ENCODE results near the gene ATRN.

ATRN gene

DNA sequence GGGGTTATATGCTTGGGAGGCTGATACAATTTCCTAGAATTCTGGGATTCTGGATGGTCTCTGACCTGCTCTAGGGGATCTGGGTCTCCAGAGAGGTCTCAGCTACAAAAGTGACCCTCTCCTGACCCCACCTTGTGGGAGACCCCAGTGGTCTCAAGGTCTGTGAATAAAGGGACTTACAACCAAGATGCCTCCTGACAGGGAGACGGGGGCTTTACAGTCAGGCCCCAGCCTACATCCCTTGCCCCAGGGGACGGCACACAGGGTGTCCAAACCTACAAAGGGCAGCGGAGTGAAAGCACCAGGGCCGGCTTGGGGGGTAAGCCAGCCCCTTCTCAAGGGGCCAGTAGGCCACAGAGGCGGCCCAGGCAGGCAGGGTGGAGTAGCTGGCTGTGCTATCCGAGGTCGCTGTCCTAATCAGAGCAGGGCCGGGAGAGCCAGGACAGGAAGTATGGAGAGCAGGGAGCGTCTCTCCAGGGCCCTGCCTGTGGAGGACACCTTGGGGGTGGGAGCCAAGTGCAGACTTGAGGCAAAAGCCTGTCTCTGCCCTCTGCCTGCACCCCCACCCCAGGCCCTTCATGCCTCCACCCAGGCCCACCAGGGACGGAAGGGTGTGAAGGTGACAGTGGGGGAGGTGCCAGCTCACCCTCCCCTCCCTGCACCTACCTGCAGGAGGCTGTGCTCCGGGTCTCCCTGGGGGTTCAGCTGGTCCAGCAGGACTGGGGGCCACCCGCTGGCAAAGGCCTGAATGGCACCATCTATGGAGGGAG is 188.9 kb downstream of the ATRN start:
- POLR2A ChIA-PET: no interaction called here

DNA sequence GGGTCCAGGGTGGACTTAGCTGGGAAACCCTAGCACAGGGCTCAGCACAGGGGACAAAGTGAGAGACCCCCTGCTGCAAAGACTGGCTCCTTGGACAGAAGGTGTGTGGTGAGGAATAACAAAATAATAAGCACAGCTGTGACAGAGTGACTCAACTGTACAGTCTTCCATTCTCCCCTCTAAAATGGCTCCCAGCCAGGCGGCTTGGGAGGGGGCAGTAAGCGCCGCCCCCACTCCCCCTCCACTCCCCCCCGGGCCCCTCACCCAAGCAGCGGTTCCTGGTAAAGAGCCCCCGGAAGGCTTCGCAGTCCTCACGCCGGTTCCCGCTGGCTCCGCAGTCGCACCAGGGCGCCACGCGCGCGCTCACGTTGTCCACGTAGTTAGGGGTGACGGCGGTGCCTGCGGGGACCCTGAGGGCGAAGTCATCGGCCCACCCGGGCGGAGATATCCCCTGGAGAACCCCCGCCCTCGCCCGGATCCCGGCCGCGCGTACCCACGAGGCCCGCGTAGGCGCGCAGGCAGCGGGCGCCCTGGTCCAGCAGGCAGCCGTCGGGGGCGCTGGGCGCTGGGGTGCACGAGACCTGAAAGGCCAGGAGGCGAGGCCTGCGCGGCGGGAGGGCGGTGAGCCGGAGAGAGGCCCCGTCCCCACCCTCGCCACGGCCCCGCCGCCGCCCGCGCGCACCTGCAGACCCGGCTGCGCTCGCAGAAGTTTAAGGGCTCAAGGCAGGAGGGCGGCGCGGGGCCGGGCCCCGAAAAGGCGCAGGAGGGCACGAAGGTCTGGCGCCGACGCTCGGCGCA is 189.6 kb downstream of the ATRN start:
- CTCF ChIA-PET: interaction anchor here (1.1 kb wide), 1 partner anchor 16 kb away, joined by 5 read pairs; no protein-coding TSS in a partner anchor
- Histone ChIP-seq H3K9me3 (ENCODE audit: control extremely low read depth in 1 of 5, control insufficient read depth in 4 of 5, insufficient read depth in 2 of 5, low read depth in 1 of 5, low read length in 4 of 5) (no peaks in the 10 kb centered on the region), H3K36me3 (ENCODE audit: control insufficient read depth in 4 of 4, insufficient read depth in 4 of 4, low read length in 3 of 4) (no peaks in the 10 kb centered on the region), H3K4me3 (ENCODE audit: control insufficient read depth in 1 of 7, extremely low read depth in 1 of 7, insufficient read depth in 4 of 7, low read depth in 2 of 7, low read length in 6 of 7) (peak overlapping the region in 4 of 7 experiments; percentile 2 to 43 (median 34)), H3K27ac (ENCODE audit: insufficient read depth in 1 of 2, low read depth in 1 of 2, low read length in 2 of 2, poor library complexity in 1 of 2, severe bottlenecking in 2 of 2) (no peak overlapping the region), H3K27me3 (replicated peaks in 2 of 5; ENCODE audit: control insufficient read depth in 4 of 5, insufficient read depth in 5 of 5, low read length in 4 of 5) (peaks cover 0 to 66% (median 16%) of the 10 kb centered on the region in 5 experiments), H3K4me1 (ENCODE audit: control extremely low read depth in 1 of 4, control insufficient read depth in 4 of 4, insufficient read depth in 4 of 4, low read length in 3 of 4) (peaks cover 0 to 11% (median 8%) of the 10 kb centered on the region in 4 experiments)
- 5% methylated on average over 65 of the region's 75 CpGs for WGBS (ENCODE audit: insufficient coverage)
- peak in 1 of 3 donors; percentile 37 for DNase-seq
- POLR2A ChIA-PET: no interaction called here

More for the DNA sequence above, 188.9 kb downstream of the ATRN start:
- Histone ChIP-seq H3K36me3 (ENCODE audit: control insufficient read depth in 4 of 4, insufficient read depth in 4 of 4, low read length in 3 of 4) (no peaks in the 10 kb centered on the region), H3K9me3 (ENCODE audit: control extremely low read depth in 1 of 5, control insufficient read depth in 4 of 5, insufficient read depth in 2 of 5, low read depth in 1 of 5, low read length in 4 of 5) (no peaks in the 10 kb centered on the region), H3K4me1 (ENCODE audit: control extremely low read depth in 1 of 4, control insufficient read depth in 4 of 4, insufficient read depth in 4 of 4, low read length in 3 of 4) (peaks cover 0 to 11% (median 8%) of the 10 kb centered on the region in 4 experiments), H3K4me3 (ENCODE audit: control insufficient read depth in 1 of 7, extremely low read depth in 1 of 7, insufficient read depth in 4 of 7, low read depth in 2 of 7, low read length in 6 of 7) (no peak overlapping the region), H3K27ac (ENCODE audit: insufficient read depth in 1 of 2, low read depth in 1 of 2, low read length in 2 of 2, poor library complexity in 1 of 2, severe bottlenecking in 2 of 2) (no peak overlapping the region), H3K27me3 (replicated peaks in 2 of 5; ENCODE audit: control insufficient read depth in 4 of 5, insufficient read depth in 5 of 5, low read length in 4 of 5) (peaks cover 0 to 69% (median 16%) of the 10 kb centered on the region in 5 experiments)
- CTCF ChIA-PET: interaction anchor here (0.5 to 1.3 kb wide), 3 partner anchors 13 to 17 kb away, joined by 3 to 5 read pairs (median 5); no protein-coding TSS in a partner anchor
- 84% methylated on average over 10 of the region's 12 CpGs for WGBS (ENCODE audit: insufficient coverage)
- DNase-seq: no peak

DNA sequence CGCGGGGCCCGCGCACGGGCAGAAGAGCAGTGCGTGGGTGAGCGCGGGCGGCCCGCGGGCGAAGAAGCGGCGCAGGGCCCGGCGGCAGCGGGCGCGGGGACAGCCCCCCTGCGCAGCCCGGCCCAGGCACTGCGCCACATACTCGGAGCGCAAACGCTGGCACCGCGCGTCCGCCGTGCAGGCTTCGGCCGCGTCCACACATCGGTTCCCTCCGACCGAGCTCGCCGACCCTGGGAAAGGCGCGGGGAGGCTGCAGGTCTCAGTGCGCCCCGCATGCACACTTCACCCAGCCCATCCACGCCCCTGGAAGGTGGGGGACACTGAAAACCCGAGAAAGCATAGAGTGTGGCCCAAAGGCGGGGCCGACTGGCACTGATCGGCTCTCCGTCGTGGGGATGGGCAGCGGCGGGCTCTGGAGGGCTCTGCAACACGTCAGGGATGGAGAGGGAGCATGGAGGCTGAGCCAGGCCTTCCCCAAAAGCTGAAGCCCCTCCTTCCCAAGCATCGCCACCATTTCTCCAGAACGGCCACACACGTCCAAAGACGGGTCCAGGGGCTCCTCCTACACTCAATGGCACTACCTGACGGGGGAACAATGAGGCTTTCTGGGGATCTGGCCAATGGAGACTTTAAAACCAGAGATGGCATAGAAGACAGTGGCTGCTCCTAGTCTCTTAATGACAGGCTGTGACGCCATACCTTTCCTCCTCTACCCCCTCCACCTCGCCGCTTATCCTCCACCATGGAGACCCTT is 190.4 kb downstream of the ATRN start:
- Histone ChIP-seq H3K4me3 (ENCODE audit: control insufficient read depth in 1 of 7, extremely low read depth in 1 of 7, insufficient read depth in 4 of 7, low read depth in 2 of 7, low read length in 6 of 7) (peak overlapping the region in 3 of 7 experiments; percentile 2 to 41 (median 28)), H3K36me3 (ENCODE audit: control insufficient read depth in 4 of 4, insufficient read depth in 4 of 4, low read length in 3 of 4) (no peaks in the 10 kb centered on the region), H3K27me3 (replicated peaks in 2 of 5; ENCODE audit: control insufficient read depth in 4 of 5, insufficient read depth in 5 of 5, low read length in 4 of 5) (peaks cover 0 to 64% (median 16%) of the 10 kb centered on the region in 5 experiments), H3K4me1 (ENCODE audit: control extremely low read depth in 1 of 4, control insufficient read depth in 4 of 4, insufficient read depth in 4 of 4, low read length in 3 of 4) (peaks cover 0 to 17% (median 12%) of the 10 kb centered on the region in 4 experiments), H3K9me3 (ENCODE audit: control extremely low read depth in 1 of 5, control insufficient read depth in 4 of 5, insufficient read depth in 2 of 5, low read depth in 1 of 5, low read length in 4 of 5) (no peaks in the 10 kb centered on the region), H3K27ac (ENCODE audit: insufficient read depth in 1 of 2, low read depth in 1 of 2, low read length in 2 of 2, poor library complexity in 1 of 2, severe bottlenecking in 2 of 2) (no peak overlapping the region)
- no peak for DNase-seq
- POLR2A ChIA-PET: no interaction called here
- 13% methylated on average over 60 of the region's 60 CpGs for WGBS (ENCODE audit: insufficient coverage)
- CTCF ChIA-PET: no interaction called here

DNA sequence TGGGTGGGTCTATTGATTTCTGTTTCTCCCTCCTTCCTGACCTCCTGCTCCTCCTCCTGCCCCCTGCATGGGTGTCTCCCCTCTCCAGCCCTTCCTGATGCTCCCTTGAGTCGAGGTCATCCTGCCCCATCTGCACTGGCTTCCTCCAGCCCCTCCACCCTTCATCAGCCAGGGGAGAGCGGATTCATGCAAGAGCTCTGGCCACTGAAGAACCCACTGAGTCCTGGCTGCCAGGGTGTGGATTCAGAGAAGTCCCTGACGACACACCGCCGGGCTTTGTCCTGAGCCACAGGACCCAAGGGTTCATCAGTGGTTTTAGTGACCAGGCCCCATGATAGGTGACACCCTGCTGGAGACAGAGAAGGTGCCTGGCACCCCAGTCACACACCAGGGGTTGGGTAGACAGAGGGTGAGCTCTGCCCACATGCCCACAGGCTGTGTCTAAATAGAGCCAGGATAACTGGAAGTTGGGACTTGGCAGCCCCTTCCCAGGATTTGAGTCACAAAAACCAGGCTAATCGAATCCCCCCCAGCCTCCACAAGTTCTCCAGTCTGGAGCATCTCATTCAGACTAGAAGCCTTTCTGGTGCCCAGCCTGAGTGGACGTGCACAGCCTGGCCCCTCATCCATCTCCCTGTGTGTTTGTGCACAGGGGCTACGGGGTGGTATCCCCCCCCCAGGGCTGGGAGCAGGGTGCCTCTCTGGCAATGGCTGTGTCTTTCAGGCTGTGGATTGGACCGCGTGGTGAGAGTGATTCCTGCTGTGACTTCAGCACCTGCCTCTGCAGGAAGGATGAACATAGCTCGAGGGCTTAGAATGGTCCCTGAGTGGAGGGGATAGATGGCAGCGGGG is 191.2 kb downstream of the ATRN start:
- H3K4me1 ChIP-seq (ENCODE audit: control extremely low read depth in 1 of 4, control insufficient read depth in 4 of 4, insufficient read depth in 4 of 4, low read length in 3 of 4): peaks cover 0 to 20% (median 14%) of the 10 kb centered on the region in 4 experiments
- ChIA-PET CTCF (interaction anchor here (1.7 kb wide), 1 partner anchor 49 kb away, joined by 8 read pairs; no protein-coding TSS in a partner anchor), POLR2A (interaction anchor here (0.6 kb wide), 1 partner anchor 18 kb away, joined by 3 read pairs; no protein-coding TSS in a partner anchor)
- H3K27ac ChIP-seq (ENCODE audit: insufficient read depth in 1 of 2, low read depth in 1 of 2, low read length in 2 of 2, poor library complexity in 1 of 2, severe bottlenecking in 2 of 2): no peak overlapping the region
- peaks cover 0 to 64% (median 16%) of the 10 kb centered on the region in 5 experiments for H3K27me3 ChIP-seq (replicated peaks in 2 of 5; ENCODE audit: control insufficient read depth in 4 of 5, insufficient read depth in 5 of 5, low read length in 4 of 5)
- 82% methylated on average over 9 of the region's 12 CpGs for WGBS (ENCODE audit: insufficient coverage)
- H3K36me3 ChIP-seq (ENCODE audit: control insufficient read depth in 4 of 4, insufficient read depth in 4 of 4, low read length in 3 of 4): no peaks in the 10 kb centered on the region
- H3K9me3 ChIP-seq (ENCODE audit: control extremely low read depth in 1 of 5, control insufficient read depth in 4 of 5, insufficient read depth in 2 of 5, low read depth in 1 of 5, low read length in 4 of 5): no peaks in the 10 kb centered on the region
- DNase-seq: no peak
- no peak overlapping the region for H3K4me3 ChIP-seq (ENCODE audit: control insufficient read depth in 1 of 7, extremely low read depth in 1 of 7, insufficient read depth in 4 of 7, low read depth in 2 of 7, low read length in 6 of 7)

DNA sequence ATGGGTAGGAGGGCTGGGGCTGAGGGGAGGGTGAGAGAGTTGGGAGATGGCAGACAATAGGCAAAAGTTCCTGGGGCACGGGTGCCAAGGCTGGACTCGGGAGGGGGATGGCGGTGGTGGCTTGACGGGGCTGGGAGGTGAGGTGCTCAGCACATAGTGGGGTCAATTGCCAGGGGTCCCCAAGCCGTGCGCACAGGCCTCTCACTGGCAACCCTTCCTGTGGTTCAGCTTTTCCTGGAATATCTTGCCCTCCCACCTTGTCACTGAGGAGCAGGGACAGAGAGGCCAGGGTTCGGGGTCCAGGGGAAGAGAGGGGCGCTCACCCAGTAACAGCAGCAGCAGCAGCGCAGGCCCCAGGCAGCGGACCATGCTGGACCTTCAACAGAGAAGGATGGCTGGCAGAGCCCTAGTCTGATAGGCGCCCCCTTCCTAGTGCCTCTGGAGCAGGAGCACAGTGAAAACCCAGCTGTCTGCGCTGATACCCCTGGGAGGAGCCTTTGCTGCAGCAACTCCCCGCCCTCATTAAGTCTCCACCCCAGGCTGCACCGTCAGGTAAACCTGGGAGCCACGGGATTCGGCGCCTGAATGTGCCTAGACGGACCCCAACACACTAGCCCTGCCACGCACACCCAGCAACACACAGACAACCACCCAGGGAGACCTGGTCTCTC is 192.3 kb downstream of the ATRN start, which contains the start of gene GFRA4:
GFRA4 (minus strand) TSS at position 369 of the 671 bp plus-strand sequence; CDS start at position 369, 0 bp downstream.
- H3K4me3 ChIP-seq (ENCODE audit: control insufficient read depth in 1 of 7, extremely low read depth in 1 of 7, insufficient read depth in 4 of 7, low read depth in 2 of 7, low read length in 6 of 7): no peak within 1 kb of the TSS
- peaks cover 0 to 54% (median 16%) of the 10 kb centered on the region in 5 experiments for H3K27me3 ChIP-seq (replicated peaks in 2 of 5; ENCODE audit: control insufficient read depth in 4 of 5, insufficient read depth in 5 of 5, low read length in 4 of 5)
- ChIA-PET POLR2A (interaction anchor here (0.6 kb wide), 1 partner anchor 17 kb away, joined by 3 read pairs; no protein-coding TSS in a partner anchor), CTCF (interaction anchor here (1.7 kb wide), 1 partner anchor 48 kb away, joined by 8 read pairs; no protein-coding TSS in a partner anchor)
- H3K36me3 ChIP-seq (ENCODE audit: control insufficient read depth in 4 of 4, insufficient read depth in 4 of 4, low read length in 3 of 4): no peaks in the 10 kb centered on the region
- H3K4me1 ChIP-seq (ENCODE audit: control extremely low read depth in 1 of 4, control insufficient read depth in 4 of 4, insufficient read depth in 4 of 4, low read length in 3 of 4): peaks cover 0 to 20% (median 14%) of the 10 kb centered on the region in 4 experiments
- no peak for DNase-seq
- H3K27ac ChIP-seq (ENCODE audit: insufficient read depth in 1 of 2, low read depth in 1 of 2, low read length in 2 of 2, poor library complexity in 1 of 2, severe bottlenecking in 2 of 2): no peak within 1 kb of the TSS
- no peaks in the 10 kb centered on the region for H3K9me3 ChIP-seq (ENCODE audit: control extremely low read depth in 1 of 5, control insufficient read depth in 4 of 5, insufficient read depth in 2 of 5, low read depth in 1 of 5, low read length in 4 of 5)
- WGBS (ENCODE audit: insufficient coverage): 84% methylated on average over 16 of the region's 19 CpGs
